Activated CD4-positive, alpha-beta T cell treated with anti-CD3 and anti-CD28 coated beads, Interleukin-2, amount 50 U/mL, for 1 hour (primary cell): ENCODE data around the gene ZNF512B.
"Not testable (repeated sequence)": the region's sequence is repeated elsewhere in the genome, so short reads cannot be mapped to it uniquely, and the experiment has no call there.

ENCODE experiments used
- DNase-seq: peaks from one replicate; pipeline ENCODE4 v3.0.0-alpha.2; 2020

Gene ZNF512B

GRCh38 chr20:63976980-63977738 lies 7.4 kb upstream of the ZNF512B start:
- no peak for DNase-seq

GRCh38 chr20:63976511-63976910 lies 6.8 kb upstream of the ZNF512B start:
- DNase-seq, result not testable (repeated sequence)

GRCh38 chr20:63974402-63975200 lies 4.9 kb upstream of the ZNF512B start:
- no peak for DNase-seq

GRCh38 chr20:63973636-63974401 lies 4.1 kb upstream of the ZNF512B start:
- DNase-seq, result peak; percentile 79

GRCh38 chr20:63973160-63973479 lies 3.4 kb upstream of the ZNF512B start:
- no peak for DNase-seq

- DNase-seq, result no peak
Observed at GRCh38 chr20:63972312-63973159, 2.8 kb upstream of the ZNF512B start.

- DNase-seq, result not testable (repeated sequence)
Observed at GRCh38 chr20:63971960-63972311, 2.2 kb upstream of the ZNF512B start.

- DNase-seq, result no peak
Observed at GRCh38 chr20:63970714-63971431, 1.1 kb upstream of the ZNF512B start.

GRCh38 chr20:63968928-63969760 lies 586 bp downstream of the ZNF512B start:
- DNase-seq, result no peak

- no peak for DNase-seq
Observed at GRCh38 chr20:63968136-63968927, 1.4 kb downstream of the ZNF512B start.

- DNase-seq, result no peak
Observed at GRCh38 chr20:63967330-63968135, 2.2 kb downstream of the ZNF512B start.

GRCh38 chr20:63966944-63967322 lies 2.8 kb downstream of the ZNF512B start:
- DNase-seq, result no peak

- DNase-seq, result no peak
Observed at GRCh38 chr20:63966172-63966943, 3.4 kb downstream of the ZNF512B start.

- DNase-seq, result no peak
Observed at GRCh38 chr20:63964412-63964811, 5.3 kb downstream of the ZNF512B start.

- no peak for DNase-seq
Observed at GRCh38 chr20:63963784-63964301, 5.9 kb downstream of the ZNF512B start.

- no peak for DNase-seq
Observed at GRCh38 chr20:63963348-63963741, 6.4 kb downstream of the ZNF512B start.

- no peak for DNase-seq
Observed at GRCh38 chr20:63962426-63963347, 7.0 kb downstream of the ZNF512B start.
